A673 (cell line): ENCODE data around the gene SPTBN4. TPM values are rescaled to one million over a fixed set of nuclear protein-coding genes. Genes with fewer than 3 reads are reported as not detected.

ENCODE experiments used
- BruUV-seq: library from RNA; stranded (reverse); fragments of 400-500 nt; replicated peaks from 2 replicates; lab custom pipeline; 2021; lab: Mats Ljungman, UMichigan
- CTCF ChIA-PET: fragments of 300-600 bp; sonication (Branson Sonifier 250); formaldehyde crosslinking; loops from one replicate; lab custom pipeline; 2022; ENCODE audit warnings: antibody characterized with exemption; lab: Charles Lee
- POLR2A ChIA-PET: fragments of 300-600 bp; sonication (Branson Sonifier 250); formaldehyde crosslinking; loops from one replicate; lab custom pipeline; 2022; ENCODE audit warnings: antibody characterized with exemption; ENCODE audit not compliant: low non-redundant PET; lab: Charles Lee
- DNase-seq: peaks from one replicate; pipeline ENCODE4 v3.0.0-alpha.2; 2015; ENCODE audit warnings: low spot score
- H3K27ac ChIP-seq: fragments of 200-600 bp; sonication (generic); 2 replicates; pipeline ENCODE4 v1.5.1; 2016; ENCODE audit warnings: mixed run types, low read depth, mild to moderate bottlenecking, mixed read lengths, antibody characterized with exemption, low read length; ENCODE audit not compliant: poor library complexity, severe bottlenecking
- H3K27me3 ChIP-seq: fragments of 200-600 bp; sonication (generic); replicated peaks from 2 replicates; pipeline ENCODE4 v1.6.1; 2017; ENCODE audit warnings: mixed run types, low read depth, mild to moderate bottlenecking, mixed read lengths, antibody characterized with exemption, low read length; ENCODE audit not compliant: insufficient read depth, poor library complexity
- H3K36me3 ChIP-seq: fragments of 200-600 bp; sonication (generic); 2 replicates; pipeline ENCODE4 v1.6.1; 2016; ENCODE audit warnings: mixed run types, mild to moderate bottlenecking, mixed read lengths, antibody characterized with exemption, low read length; ENCODE audit not compliant: insufficient read depth, poor library complexity, severe bottlenecking
- H3K4me1 ChIP-seq: fragments of 200-600 bp; sonication (generic); 2 replicates; pipeline ENCODE4 v1.6.1; 2017; ENCODE audit warnings: mixed run types, mild to moderate bottlenecking, mixed read lengths, antibody characterized with exemption, low read length; ENCODE audit not compliant: insufficient read depth, poor library complexity, severe bottlenecking
- H3K4me3 ChIP-seq: fragments of 200-600 bp; sonication (generic); 2 replicates; pipeline ENCODE4 v1.5.1; 2016; ENCODE audit warnings: low read depth, mixed run types, mild to moderate bottlenecking, mixed read lengths, low read length; ENCODE audit not compliant: poor library complexity, severe bottlenecking
- H3K9me3 ChIP-seq: fragments of 200-600 bp; sonication (generic); 2 replicates; pipeline ENCODE4 v1.6.1; 2016; ENCODE audit warnings: mixed run types, low read depth, mild to moderate bottlenecking, mixed read lengths, antibody characterized with exemption, low read length; ENCODE audit not compliant: poor library complexity, severe bottlenecking
- EZH2 ChIP-seq: fragments of 200-600 bp; sonication (generic); IDR thresholded peaks from 2 replicates; pipeline ENCODE4 v1.6.1; 2017; ENCODE audit warnings: borderline replicate concordance, low read depth, mild to moderate bottlenecking, mixed read lengths, antibody characterized with exemption, low read length; ENCODE audit not compliant: poor library complexity, severe bottlenecking
- intact Hi-C: fragments of 100-400 bp; cut with micrococcal nuclease; formaldehyde crosslinking; loops from one replicate; pipeline ENCODE4 v1.10.0; 2022; ENCODE audit not compliant: unreplicated experiment
- total RNA-seq: library from RNA; stranded (reverse); gene quantifications from 2 replicates; pipeline ENCODE4 v1.2.3, GENCODE V29; 2021
- TF ChIP-seq, protein P1 (sequence below): fragments of 300-800, 200-600 bp; sonication (generic); conservative IDR thresholded peaks from 2 replicates; pipeline ENCODE4 v1.5.1; 2017; ENCODE audit warnings: low read depth, mild to moderate bottlenecking, antibody characterized with exemption, low read length, moderate library complexity, mixed read lengths

SPTBN4 gene
- total RNA-seq, 1 experiment from 2014 or later = 0.43 TPM

DNA sequence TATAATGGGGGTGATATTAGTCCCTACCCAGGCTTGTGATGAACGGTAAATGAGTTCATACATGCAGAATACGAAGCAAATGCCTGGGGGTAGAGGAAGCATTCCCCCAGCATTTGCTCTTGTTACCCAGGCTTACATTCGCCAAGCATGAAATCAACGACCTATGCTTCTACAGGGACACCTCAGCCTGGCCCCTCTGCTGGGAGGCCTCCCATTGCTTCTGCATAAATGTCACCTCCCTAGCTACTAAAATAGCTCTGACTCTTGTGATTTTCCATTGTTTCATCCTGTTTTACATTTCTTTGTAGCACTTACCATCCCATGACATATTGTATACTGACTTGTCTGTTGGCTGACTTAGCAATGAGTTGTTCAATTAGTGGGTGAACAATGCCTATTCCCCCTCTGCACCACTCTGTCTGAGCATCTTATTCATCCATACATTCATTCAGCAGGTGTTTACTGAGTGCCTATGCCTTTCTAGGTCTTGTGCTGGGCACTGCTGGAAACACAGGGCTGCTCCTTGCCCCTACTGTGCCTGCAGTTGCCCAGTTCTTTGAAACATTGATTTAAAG, 47.0 kb downstream of the SPTBN4 start:
- ChIA-PET CTCF (interaction anchor here (0.6 kb wide), 1 partner anchor 45 kb away, joined by 4 read pairs; no protein-coding TSS in a partner anchor), POLR2A (no interaction called here)
- TF ChIP-seq, protein P1, sequence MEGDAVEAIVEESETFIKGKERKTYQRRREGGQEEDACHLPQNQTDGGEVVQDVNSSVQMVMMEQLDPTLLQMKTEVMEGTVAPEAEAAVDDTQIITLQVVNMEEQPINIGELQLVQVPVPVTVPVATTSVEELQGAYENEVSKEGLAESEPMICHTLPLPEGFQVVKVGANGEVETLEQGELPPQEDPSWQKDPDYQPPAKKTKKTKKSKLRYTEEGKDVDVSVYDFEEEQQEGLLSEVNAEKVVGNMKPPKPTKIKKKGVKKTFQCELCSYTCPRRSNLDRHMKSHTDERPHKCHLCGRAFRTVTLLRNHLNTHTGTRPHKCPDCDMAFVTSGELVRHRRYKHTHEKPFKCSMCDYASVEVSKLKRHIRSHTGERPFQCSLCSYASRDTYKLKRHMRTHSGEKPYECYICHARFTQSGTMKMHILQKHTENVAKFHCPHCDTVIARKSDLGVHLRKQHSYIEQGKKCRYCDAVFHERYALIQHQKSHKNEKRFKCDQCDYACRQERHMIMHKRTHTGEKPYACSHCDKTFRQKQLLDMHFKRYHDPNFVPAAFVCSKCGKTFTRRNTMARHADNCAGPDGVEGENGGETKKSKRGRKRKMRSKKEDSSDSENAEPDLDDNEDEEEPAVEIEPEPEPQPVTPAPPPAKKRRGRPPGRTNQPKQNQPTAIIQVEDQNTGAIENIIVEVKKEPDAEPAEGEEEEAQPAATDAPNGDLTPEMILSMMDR = no peak
- no peak for TF ChIP-seq EZH2

DNA sequence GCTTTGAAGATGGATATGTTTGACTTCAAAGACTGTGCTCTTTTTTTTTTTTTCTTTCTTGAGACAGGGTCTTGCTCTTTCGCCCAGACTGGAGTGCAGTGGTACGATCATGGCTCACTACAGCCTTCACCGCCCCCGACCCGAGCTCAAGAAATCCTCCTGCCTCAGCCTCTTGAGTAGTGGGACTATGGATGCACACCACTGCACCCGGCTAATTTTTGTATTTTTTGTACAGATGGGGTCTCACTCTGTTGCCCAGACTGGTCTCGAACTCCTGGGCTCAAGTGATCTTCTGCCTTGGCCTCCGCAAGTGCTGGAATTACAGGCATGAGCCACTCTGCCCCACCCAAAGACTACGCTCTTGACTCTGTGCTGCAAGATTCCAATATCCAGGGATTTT, 50.4 kb downstream of the SPTBN4 start:
- intact Hi-C loops = no loop called here
- no peak for DNase-seq
- no peaks in the 10 kb centered on the region for H3K36me3 ChIP-seq
- H3K27me3 ChIP-seq = peaks cover 44% of the 10 kb centered on the region
- H3K4me3 ChIP-seq = no peak overlapping the region
- no TSS peak for BruUV-seq
- no peak for TF ChIP-seq EZH2
- TF ChIP-seq, protein P1 = no peak
- POLR2A ChIA-PET = no interaction called here
- no peak overlapping the region for H3K27ac ChIP-seq
- no peaks in the 10 kb centered on the region for H3K9me3 ChIP-seq
- H3K4me1 ChIP-seq = no peaks in the 10 kb centered on the region
- CTCF ChIA-PET = no interaction called here

More for the DNA sequence above, 47.0 kb downstream of the SPTBN4 start:
- Histone ChIP-seq H3K36me3 (no peaks in the 10 kb centered on the region), H3K4me3 (no peak overlapping the region), H3K4me1 (no peaks in the 10 kb centered on the region), H3K27me3 (peaks cover 40% of the 10 kb centered on the region), H3K9me3 (no peaks in the 10 kb centered on the region), H3K27ac (no peak overlapping the region)
- DNase-seq = no peak
- no TSS peak for BruUV-seq
- intact Hi-C loops = no loop called here

DNA sequence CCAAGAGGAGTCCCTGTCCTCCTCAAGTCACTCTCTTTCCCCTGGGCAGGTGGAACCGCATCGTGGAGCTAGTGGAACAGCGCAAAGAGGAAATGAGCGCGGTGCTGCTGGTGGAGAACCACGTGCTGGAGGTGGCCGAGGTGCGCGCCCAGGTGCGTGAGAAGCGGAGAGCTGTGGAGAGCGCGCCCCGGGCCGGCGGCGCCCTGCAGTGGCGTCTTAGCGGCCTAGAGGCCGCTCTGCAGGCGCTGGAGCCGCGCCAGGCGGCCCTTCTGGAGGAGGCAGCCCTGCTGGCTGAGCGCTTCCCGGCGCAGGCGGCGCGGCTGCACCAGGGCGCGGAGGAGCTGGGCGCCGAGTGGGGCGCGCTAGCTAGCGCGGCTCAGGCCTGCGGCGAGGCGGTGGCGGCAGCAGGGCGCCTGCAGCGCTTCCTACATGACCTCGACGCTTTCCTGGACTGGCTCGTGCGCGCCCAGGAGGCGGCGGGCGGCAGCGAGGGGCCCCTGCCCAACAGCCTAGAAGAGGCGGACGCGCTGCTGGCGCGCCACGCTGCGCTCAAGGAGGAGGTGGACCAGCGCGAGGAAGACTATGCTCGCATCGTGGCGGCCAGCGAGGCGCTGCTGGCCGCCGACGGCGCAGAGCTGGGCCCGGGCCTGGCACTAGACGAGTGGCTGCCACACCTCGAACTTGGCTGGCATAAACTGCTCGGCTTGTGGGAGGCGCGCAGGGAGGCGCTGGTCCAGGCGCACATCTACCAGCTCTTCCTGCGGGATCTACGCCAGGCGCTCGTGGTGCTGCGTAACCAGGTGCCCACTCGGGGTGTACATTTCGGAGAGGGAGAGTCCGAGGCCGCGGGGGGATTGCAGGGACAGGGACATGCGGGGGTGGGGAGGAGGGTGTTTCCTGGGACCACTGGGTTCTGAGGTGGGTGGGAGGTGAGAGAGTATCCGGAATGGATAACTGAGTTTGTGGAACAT, 52.8 kb downstream of the SPTBN4 start:
- no peaks in the 10 kb centered on the region for H3K36me3 ChIP-seq
- BruUV-seq = no TSS peak
- H3K9me3 ChIP-seq = no peaks in the 10 kb centered on the region
- ChIA-PET CTCF (interaction anchor here (0.6 to 0.7 kb wide), 2 partner anchors 57 to 119 kb away, joined by 6 to 14 read pairs; no protein-coding TSS in a partner anchor), POLR2A (interaction anchor here (0.6 kb wide), 1 partner anchor 52 kb away, joined by 6 read pairs; no protein-coding TSS in a partner anchor)
- peaks cover 20% of the 10 kb centered on the region for H3K27me3 ChIP-seq
- no peak overlapping the region for H3K27ac ChIP-seq
- peak overlapping the region; percentile 17 for H3K4me3 ChIP-seq
- H3K4me1 ChIP-seq = no peaks in the 10 kb centered on the region
- TF ChIP-seq EZH2 = no peak
- TF ChIP-seq, protein P1 = no peak
- intact Hi-C loops = loop anchor here (5.0 to 10.0 kb wide), 4 partner anchors 92 to 375 kb away; partner anchors contain the start of gene SERTAD1
- peak; percentile 59 for DNase-seq
